HG03571 (cell line): Measurements from ENCODE around the gene RPL6.
A peak's percentile ranks its signal among the peaks of the same experiment; 100 is the strongest.
"Not testable (repeated sequence)": the region's sequence is repeated elsewhere in the genome, so short reads cannot be mapped to it uniquely, and the experiment has no call there.

Experiments used
- ATAC-seq: cut with Tn5 transposase; IDR thresholded peaks from one replicate; pipeline ENCODE4 v1.9.1; 2021; ENCODE audit not compliant: unreplicated experiment

Gene RPL6

GRCh38 chr12:112420740-112421139, 11.3 kb upstream of the RPL6 start:
- no peak for ATAC-seq

- no peak for ATAC-seq
Measured at GRCh38 chr12:112419297-112420133, 10.1 kb upstream of the RPL6 start.

DNA sequence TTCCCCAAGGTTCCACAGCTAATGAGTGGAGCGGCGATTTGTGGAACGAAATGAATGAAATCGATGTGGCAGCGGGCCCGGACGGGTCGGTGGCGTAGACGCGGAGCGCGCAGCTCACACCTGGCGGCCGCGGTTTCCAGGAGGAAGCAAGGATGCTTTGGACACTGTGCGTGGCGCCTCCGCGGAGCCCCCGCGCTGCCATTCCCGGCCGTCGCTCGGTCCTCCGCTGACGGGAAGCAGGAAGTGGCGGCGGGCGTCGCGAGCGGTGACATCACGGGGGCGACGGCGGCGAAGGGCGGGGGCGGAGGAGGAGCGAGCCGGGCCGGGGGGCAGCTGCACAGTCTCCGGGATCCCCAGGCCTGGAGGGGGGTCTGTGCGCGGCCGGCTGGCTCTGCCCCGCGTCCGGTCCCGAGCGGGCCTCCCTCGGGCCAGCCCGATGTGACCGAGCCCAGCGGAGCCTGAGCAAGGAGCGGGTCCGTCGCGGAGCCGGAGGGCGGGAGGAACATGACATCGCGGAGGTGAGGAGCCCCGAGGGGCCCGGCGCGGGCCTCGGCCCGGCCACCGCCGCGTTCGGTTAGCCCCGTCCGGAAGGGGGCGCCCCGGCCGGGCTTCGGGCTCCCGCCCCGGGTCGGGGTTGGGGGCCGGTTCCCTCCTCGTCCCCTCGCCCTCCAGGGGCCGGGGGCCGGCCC, 9.3 kb upstream of the RPL6 start, which contains the start of gene PTPN11:
Gene PTPN11 (plus strand): TSS at position 340 of the 689 bp plus-strand sequence. CDS start 165 bp downstream, at position 505.
- peak; percentile 66 for ATAC-seq

- peak; percentile 4 for ATAC-seq
Measured at GRCh38 chr12:112418273-112418607, 8.8 kb upstream of the RPL6 start.

GRCh38 chr12:112415457-112415856, 6.1 kb upstream of the RPL6 start:
- not testable (repeated sequence) for ATAC-seq

DNA sequence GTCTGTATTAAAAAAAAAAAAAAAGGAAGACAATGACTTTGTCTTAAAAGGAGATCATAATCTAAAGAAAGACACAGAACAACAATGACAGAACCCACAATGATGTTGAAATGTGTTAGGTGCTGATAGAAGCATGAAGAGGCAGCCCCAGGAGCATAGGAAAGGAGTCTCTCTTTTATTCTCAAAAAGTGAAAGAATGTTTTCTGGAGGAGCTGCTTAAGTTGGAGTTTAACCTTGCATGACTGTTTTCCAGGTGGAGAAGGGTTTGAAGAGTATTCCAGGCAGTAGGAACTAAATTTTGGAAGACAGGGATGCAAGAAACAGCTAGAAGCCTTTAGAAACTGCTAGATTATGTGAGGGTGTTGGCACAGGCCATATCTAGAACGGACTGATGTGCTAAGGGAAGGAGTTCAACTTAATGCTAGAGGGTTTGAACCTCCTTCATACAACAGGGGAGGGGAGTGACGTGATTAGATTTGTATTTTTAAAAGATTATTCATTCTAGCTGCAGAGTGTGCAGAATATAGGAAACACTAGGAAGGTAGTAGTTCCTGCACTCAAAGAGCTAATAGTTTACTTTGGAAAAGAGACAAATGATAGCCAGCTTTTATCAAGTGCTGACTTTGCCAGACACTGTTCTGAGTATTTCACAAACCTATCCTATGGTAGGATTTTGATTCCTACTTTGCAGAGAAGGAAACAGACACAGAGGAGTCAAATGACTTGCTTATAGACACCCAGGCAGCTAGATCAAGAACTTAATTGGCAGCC, 4.6 kb upstream of the RPL6 start:
- no peak for ATAC-seq

- ATAC-seq, result no peak
Measured at GRCh38 chr12:112409906-112410244, 470 bp upstream of the RPL6 start.

DNA sequence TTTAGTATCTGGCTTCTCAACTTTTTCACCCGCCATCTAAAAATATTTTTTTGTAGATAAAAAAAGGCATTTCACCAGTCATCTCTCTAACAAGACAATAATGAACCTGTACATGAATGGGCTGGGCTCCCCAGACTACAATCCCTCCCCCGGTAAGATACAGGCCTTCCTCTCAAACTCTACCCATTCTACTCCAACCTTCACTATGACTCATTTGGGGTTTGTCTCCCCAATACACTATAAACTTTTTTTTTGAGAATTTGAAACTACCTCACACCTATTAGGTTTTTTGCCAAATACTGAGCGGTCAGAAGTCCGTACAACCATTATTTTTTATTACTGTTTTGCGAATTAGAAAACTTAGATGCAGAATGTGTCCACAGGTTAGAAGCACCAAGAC, 784 bp downstream of the RPL6 start:
- ATAC-seq, result no peak

GRCh38 chr12:112407683-112408082, 1.7 kb downstream of the RPL6 start:
- not testable (repeated sequence) for ATAC-seq

DNA sequence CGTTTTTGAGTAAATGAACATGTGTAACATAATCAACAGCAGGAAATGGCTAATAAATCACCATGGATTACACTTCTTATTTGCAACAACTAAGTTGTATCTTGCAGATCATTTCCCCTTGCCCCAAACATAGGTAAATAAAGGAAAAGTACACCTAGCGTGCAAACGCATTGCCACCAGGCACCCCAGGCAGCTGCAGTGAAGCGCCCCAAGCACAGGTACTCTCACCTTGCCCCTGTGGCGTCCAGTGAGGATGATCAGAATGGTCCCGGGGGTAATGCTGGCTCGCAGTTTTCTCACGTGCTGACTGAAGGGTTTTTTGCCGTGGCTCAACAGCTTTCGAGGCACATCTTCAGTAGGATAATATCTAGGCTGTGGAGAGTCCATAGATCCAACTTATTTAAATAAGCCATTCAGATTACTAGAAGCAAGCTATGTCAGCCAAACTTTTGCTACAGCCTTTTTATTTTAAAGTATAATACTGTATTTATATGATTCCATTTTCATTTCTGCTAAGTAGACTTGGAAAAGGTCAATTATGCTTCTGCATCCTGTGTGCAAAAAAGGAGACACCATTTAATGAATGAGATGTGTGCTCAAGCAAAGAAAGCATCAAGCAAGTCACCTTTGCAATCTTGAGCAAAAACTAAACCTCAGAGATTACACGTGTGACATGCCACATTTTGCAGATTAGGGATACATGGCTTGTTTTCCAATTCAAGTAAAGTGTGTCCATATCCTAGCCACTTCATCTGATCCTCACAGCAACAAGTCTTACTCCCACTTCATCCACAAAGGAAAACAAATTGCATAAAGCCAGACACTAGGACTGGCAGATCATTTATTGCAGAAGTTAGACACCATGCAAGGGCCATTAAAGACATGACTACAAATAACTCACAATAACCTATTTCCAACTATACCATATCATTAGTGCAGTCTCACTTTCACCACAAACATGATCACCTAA, 2.6 kb downstream of the RPL6 start:
- ATAC-seq, result no peak

- ATAC-seq, result no peak
Measured at GRCh38 chr12:112401903-112402498, 7.4 kb downstream of the RPL6 start.

GRCh38 chr12:112401054-112401453, 8.4 kb downstream of the RPL6 start:
- ATAC-seq, result no peak

GRCh38 chr12:112393328-112393727, 16.1 kb downstream of the RPL6 start:
- no peak for ATAC-seq

DNA sequence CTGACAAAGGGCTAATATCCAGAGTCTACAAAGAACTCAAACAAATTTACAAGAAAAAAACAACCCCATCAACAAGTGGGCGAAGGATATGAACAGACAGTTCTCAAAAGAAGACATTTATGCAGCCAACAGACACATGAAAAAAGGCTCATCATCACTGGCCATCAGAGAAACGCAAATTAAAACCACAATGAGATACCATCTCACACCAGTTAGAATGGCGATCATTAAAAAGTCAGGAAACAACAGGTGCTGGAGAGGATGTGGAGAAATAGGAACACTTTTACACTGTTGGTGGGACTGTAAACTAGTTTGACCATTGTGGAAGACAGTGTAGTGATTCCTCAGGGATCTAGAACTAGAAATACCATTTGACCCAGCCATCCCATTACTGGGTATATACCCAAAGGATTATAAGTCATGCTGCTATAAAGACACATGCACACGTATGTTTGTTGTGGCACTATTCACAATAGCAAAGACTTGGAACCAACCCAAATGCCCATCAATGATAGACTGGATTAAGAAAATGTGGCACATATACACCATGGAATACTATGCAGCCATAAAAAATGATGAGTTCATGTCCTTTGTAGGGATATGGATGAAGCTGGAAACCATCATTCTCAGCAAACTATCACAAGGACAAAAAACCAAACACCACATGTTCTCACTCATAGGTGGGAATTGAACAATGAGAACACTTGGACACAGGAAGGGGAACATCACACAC, 19.3 kb downstream of the RPL6 start:
- ATAC-seq, result not testable (repeated sequence)

DNA sequence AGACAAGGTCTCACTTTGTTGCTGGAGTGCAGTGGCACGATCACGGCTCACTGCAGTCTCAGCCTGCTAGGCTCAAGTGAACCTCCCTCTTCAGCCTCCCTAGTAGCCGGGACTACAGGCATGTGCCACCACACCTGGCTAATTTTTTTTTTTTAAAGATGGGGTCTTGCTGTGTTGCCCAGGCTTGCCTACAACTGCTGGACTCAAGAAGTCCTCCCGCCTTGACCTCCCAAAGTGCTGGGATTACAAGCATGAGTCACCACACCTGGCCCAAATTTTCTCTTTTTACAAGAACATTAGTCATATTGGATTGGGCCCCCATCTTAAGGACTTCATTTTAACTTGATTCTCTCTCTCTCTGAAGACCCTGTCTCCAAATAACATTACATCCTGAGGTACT, 20.2 kb downstream of the RPL6 start:
- ATAC-seq, result no peak

- ATAC-seq, result no peak
Measured at GRCh38 chr12:112386726-112387125, 22.7 kb downstream of the RPL6 start.

DNA sequence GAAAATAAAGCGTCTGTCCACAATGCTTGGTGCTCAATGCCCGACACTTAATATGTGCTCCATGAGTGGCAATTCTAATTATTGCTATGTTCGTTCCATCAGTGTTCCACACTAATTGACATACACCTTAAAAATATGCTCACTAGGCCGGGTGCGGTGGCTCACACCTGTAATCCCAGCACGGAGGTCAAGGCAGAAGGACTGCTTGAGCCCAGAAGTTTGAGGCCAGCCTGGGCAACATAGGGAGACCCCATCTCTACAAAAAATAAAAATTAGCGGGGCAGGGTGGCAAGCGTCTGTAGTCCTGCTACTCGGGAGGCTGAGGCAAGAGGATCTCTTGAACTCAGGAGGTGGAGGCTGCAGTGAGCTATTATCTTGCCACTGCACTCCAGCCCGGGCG, 26.5 kb downstream of the RPL6 start:
- ATAC-seq, result no peak

DNA sequence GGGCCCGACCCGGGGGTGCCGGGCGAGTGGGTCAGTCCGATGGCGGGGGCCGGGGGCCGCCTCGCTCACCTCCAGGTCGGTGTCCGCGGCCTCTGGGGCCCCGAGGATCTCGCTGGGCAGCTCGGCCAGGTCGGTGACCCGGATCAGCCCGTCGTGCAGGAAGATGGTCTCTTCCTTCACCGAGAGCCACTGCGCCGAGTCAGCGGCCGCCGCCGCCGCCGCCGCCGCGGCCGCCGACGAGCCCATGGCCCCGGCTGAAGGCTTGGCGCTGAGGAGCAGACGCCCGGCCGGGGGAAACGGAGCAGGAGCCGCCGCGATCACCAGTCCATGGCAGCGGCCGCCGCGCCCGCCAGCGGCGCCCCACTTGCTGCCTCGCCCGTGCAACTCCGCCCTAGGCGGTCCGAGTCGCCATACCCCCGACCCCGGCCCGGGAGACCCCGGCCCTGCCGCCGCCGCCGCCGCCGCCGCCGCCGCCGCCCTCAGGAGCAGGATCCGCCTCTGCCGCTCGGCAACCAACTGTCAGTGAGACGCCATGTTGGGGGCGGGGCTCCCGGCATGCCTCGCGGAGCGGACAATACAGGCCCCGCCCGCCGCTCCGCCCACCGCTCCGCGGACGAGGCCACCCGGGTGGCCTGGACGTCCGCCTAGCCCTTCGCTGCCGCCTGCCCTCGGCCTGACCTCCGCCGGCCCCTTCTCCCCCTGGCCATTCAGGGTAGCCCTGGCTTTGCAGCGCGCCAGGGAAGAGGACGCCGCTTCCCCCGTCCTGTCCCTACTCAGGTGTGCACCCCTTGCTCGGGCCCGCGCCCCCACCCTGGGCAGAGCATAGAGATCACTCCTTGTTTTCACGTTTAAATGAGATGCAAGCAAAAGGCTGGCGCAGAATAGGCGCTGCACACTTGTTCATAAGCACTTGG, 27.3 kb downstream of the RPL6 start, which contains the start of gene HECTD4:
Gene HECTD4 (minus strand): TSS at position 549 of the 914 bp plus-strand sequence. CDS start 303 bp downstream, at position 246.
- peak; percentile 91 for ATAC-seq
